ENCODE measurements around the gene TOMM22. TPM values are rescaled to one million over a fixed set of nuclear protein-coding genes. Genes with fewer than 3 reads are reported as not detected.

Gene TOMM22
- total RNA-seq, 6 experiments from 2014 or later, result 23.2 to 36.8 (median 32.4) TPM

- no peak for ATAC-seq
- Histone ChIP-seq H3K4me1 (peaks cover 0 to 10% (median 5%) of the 10 kb centered on the region in 4 donors), H3K4me3 (no peak overlapping the region), H3K27ac (no peak overlapping the region), H3K36me3 (peaks cover 14 to 83% (median 34%) of the 10 kb centered on the region in 4 donors), H3K9me3 (no peaks in the 10 kb centered on the region), H3K27me3 (no peaks in the 10 kb centered on the region)
- intact Hi-C loops (cut with DNase I), result no loop called here
- DNase-seq, result peak in 1 of 3 donors; percentile 31
- TF ChIP-seq POLR2A (IDR thresholded peaks at IDR 0.05), result no peak
- TF ChIP-seq CTCF (IDR thresholded peaks at IDR 0.05), result no peak
- 93% methylated on average over 6 of the region's 12 CpGs for WGBS (ENCODE audit: insufficient coverage, low coverage, low lambda C conversion rate, missing lambda C conversion rate)
These were observed 45.4 kb downstream of the TOMM22 start for GRCh38 chr22:38727123-38727522.

GRCh38 chr22:38727530-38728451 lies 46.0 kb downstream of the TOMM22 start:
- ATAC-seq, result no peak
- WGBS (ENCODE audit: insufficient coverage, low coverage, low lambda C conversion rate, missing lambda C conversion rate), result 85% methylated on average over 5 of the region's 15 CpGs
- Histone ChIP-seq H3K4me3 (no peak overlapping the region), H3K36me3 (peaks cover 14 to 77% (median 31%) of the 10 kb centered on the region in 4 donors), H3K27me3 (no peaks in the 10 kb centered on the region), H3K9me3 (no peaks in the 10 kb centered on the region), H3K27ac (no peak overlapping the region), H3K4me1 (peaks cover 0 to 17% (median 7%) of the 10 kb centered on the region in 4 donors)
- intact Hi-C loops (cut with DNase I), result no loop called here
- no peak for TF ChIP-seq POLR2A (IDR thresholded peaks at IDR 0.05)
- TF ChIP-seq CTCF (IDR thresholded peaks at IDR 0.05), result no peak
- peak in 1 of 3 donors; percentile 37 for DNase-seq

- no peak for ATAC-seq
- Histone ChIP-seq H3K36me3 (peaks cover 9 to 65% (median 25%) of the 10 kb centered on the region in 4 donors), H3K27ac (no peak overlapping the region), H3K27me3 (no peaks in the 10 kb centered on the region), H3K9me3 (no peaks in the 10 kb centered on the region), H3K4me3 (no peak overlapping the region), H3K4me1 (peaks cover 0 to 30% (median 13%) of the 10 kb centered on the region in 4 donors)
- peak in 1 of 3 donors; percentile 30 for DNase-seq
- no peak for TF ChIP-seq POLR2A (IDR thresholded peaks at IDR 0.05)
- no peak for TF ChIP-seq CTCF (IDR thresholded peaks at IDR 0.05)
- intact Hi-C loops (cut with DNase I), result no loop called here
- 88% methylated on average over 8 of the region's 18 CpGs for WGBS (ENCODE audit: insufficient coverage, low coverage, low lambda C conversion rate, missing lambda C conversion rate)
These were observed 47.4 kb downstream of the TOMM22 start for GRCh38 chr22:38728871-38729796.

- Histone ChIP-seq H3K4me1 (peaks cover 0 to 38% (median 17%) of the 10 kb centered on the region in 4 donors), H3K27ac (no peak overlapping the region), H3K9me3 (no peaks in the 10 kb centered on the region), H3K4me3 (no peak overlapping the region), H3K36me3 (peaks cover 9 to 56% (median 23%) of the 10 kb centered on the region in 4 donors), H3K27me3 (no peaks in the 10 kb centered on the region)
- intact Hi-C loops (cut with DNase I), result no loop called here
- TF ChIP-seq POLR2A (IDR thresholded peaks at IDR 0.05), result no peak
- no peak for TF ChIP-seq CTCF (IDR thresholded peaks at IDR 0.05)
- no peak for ATAC-seq
- DNase-seq, result peak in 1 of 3 donors; percentile 46
- 100% methylated on average over 1 of the region's 6 CpGs for WGBS (ENCODE audit: insufficient coverage, low coverage, low lambda C conversion rate, missing lambda C conversion rate)
These were observed 48.2 kb downstream of the TOMM22 start for GRCh38 chr22:38729946-38730345.
